CD4-positive, alpha-beta memory T cell (primary cell): ENCODE results near the gene EIF4H. TPM values are rescaled to one million over a fixed set of nuclear protein-coding genes. Genes with fewer than 3 reads are reported as not detected.

ENCODE experiments used
- CTCF ChIA-PET: fragments of 350-600 bp; sonication (Branson Sonifier 250); formaldehyde crosslinking; loops from one replicate; lab custom pipeline; 2021; ENCODE audit warnings: inconsistent platforms; ENCODE audit not compliant: partially characterized antibody; lab: Charles Lee
- POLR2A ChIA-PET: fragments of 350-600 bp; sonication (Branson Sonifier 250); formaldehyde crosslinking; loops from one replicate; lab custom pipeline; 2021; ENCODE audit not compliant: partially characterized antibody; lab: Charles Lee
- DNase-seq, 5 donors: peaks; one replicate each; pipeline versions ENCODE4 v3.0.0 to v3.0.0-alpha.2; 2020 to 2022; ENCODE audit warnings: mixed read lengths in 1 of 5
- H3K27ac ChIP-seq: one replicate; pipeline ENCODE4 v1.7.0; 2013; ENCODE audit warnings: low read depth, low read length
- H3K27me3 ChIP-seq: 2 replicates; pipeline ENCODE4 v1.7.0; 2013; ENCODE audit warnings: mild to moderate bottlenecking, low read length, moderate library complexity; ENCODE audit not compliant: insufficient read depth
- H3K36me3 ChIP-seq: 2 replicates; pipeline ENCODE4 v1.7.0; 2013; ENCODE audit warnings: mild to moderate bottlenecking, low read length, moderate library complexity; ENCODE audit not compliant: insufficient read depth
- H3K4me1 ChIP-seq: 2 replicates; pipeline ENCODE4 v1.7.0; 2013; ENCODE audit warnings: mild to moderate bottlenecking, low read length, moderate library complexity; ENCODE audit not compliant: insufficient read depth
- H3K4me3 ChIP-seq, 2 donors: one replicate each; pipeline ENCODE4 v1.7.0; 2013; ENCODE audit warnings: low read length in 2 of 2, mild to moderate bottlenecking in 1 of 2
- H3K9me3 ChIP-seq, 2 donors: one replicate each; pipeline ENCODE4 v1.7.0; 2013; ENCODE audit warnings: low read length in 2 of 2, control low read depth in 1 of 2; ENCODE audit not compliant: control insufficient read depth in 1 of 2
- H3K27ac Mint-ChIP-seq, 7 donors: one replicate each; pipeline ENCODE4 v1.8.0; 2020 to 2021; ENCODE audit warnings: mixed read lengths in 7 of 7, mild to moderate bottlenecking in 6 of 7, inconsistent platforms in 3 of 7, moderate library complexity in 3 of 7
- H3K27me3 Mint-ChIP-seq, 2 donors: one replicate each; pipeline ENCODE4 v1.8.0; 2020 to 2021; ENCODE audit warnings: mixed read lengths in 2 of 2
- H3K36me3 Mint-ChIP-seq, 2 donors: one replicate each; pipeline ENCODE4 v1.8.0; 2020 to 2021; ENCODE audit warnings: mixed read lengths in 2 of 2, inconsistent platforms in 1 of 2, mild to moderate bottlenecking in 1 of 2
- H3K4me1 Mint-ChIP-seq, 4 donors: one replicate each; pipeline ENCODE4 v1.8.0; 2020 to 2021; ENCODE audit warnings: mixed read lengths in 4 of 4, mild to moderate bottlenecking in 1 of 4
- H3K4me3 Mint-ChIP-seq, 8 donors: one replicate each; pipeline ENCODE4 v1.8.0; 2020 to 2021; ENCODE audit warnings: mixed read lengths in 8 of 8, mild to moderate bottlenecking in 7 of 8, moderate library complexity in 6 of 8, inconsistent platforms in 3 of 8
- H3K9me3 Mint-ChIP-seq, 8 donors: one replicate each; pipeline ENCODE4 v1.8.0; 2020 to 2021; ENCODE audit warnings: mixed read lengths in 8 of 8, mild to moderate bottlenecking in 5 of 8, inconsistent platforms in 3 of 8, moderate library complexity in 1 of 8
- intact Hi-C: fragments of 100-400 bp; cut with micrococcal nuclease; formaldehyde crosslinking; loops from one replicate; pipeline ENCODE4 v1.15.1; 2023
- polyA plus RNA-seq, 2 donors: library from polyadenylated mRNA; unstranded; fragments of 300-500 nt; fragmentation: Illumina TruSeq; gene quantifications; one replicate each; pipeline ENCODE4 v1.2.3, GENCODE V29; 2021
- total RNA-seq, 2 experiments: library from RNA; stranded (reverse); gene quantifications; one replicate each; pipeline ENCODE4 v1.2.3, GENCODE V29; 2021

Gene EIF4H
- total RNA-seq (100 to 1,000 TPM; 167 to 168 TPM), polyA plus RNA-seq (100 to 1,000 TPM; 225 to 316 TPM)

DNA sequence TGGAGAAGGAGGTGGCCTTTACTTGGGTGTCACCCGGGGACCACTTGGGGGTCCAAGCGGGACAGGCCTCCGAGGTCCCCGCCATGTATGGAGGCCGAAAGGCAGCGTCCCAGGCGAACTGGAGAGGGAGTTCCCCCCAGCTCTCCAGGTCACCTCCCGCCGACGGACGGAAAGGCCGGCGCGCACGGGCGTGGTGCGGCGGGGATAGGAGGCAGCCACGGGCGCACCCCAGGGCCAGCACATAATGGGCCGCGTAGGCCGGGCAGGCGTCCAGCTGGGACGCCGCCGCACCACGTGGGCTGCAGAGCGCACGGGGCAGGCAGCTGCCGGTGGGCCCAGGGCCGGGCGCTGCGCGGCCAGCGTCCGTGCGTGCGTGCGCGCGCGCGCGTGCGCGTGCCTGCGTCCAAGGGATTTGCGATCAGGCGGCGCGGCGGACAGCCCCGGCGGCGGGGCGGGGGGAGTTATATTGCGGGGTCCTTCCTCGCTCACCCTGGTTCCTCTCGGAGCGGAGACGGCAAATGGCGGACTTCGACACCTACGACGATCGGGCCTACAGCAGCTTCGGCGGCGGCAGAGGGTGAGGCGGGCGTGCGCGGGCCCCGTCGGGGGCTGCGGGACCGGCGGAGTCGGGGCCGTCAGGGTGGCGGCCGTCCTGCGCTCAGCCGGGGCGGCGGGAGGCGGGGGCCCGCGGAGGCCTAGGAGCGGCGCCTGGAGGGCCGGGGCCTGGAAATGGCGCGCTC, at the start of gene EIF4H:
Gene EIF4H, plus strand, starts transcription at position 491 of the 740 bp plus-strand sequence. Its CDS starts 28 bp downstream, at position 519.
- ChIA-PET CTCF (interaction anchor here (0.6 to 2.4 kb wide), 3 partner anchors 10 to 32 kb away, joined by 4 to 9 read pairs (median 5); no protein-coding TSS in a partner anchor), POLR2A (interaction anchor here (0.6 to 2.9 kb wide), 14 partner anchors 10 to 484 kb away, joined by 3 to 30 read pairs (median 4); partner anchors contain the start of genes GTF2I, LIMK1 and RFC2)
- H3K36me3 Mint-ChIP-seq: peaks cover 9 to 22% of the 10 kb centered on the region in 2 donors
- Histone ChIP-seq H3K9me3 (no peaks in the 10 kb centered on the region), H3K4me1 (peaks cover 48% of the 10 kb centered on the region), H3K36me3 (no peaks in the 10 kb centered on the region), H3K27ac (peak within 1 kb of the TSS; percentile 91), H3K27me3 (no peaks in the 10 kb centered on the region), H3K4me3 (peak within 1 kb of the TSS; percentile 87 to 89)
- DNase-seq: peak; percentile 93 to 95 (median 93)
- intact Hi-C loops: loop anchor here (1.0 to 2.0 kb wide), 4 partner anchors 80 to 115 kb away; partner anchors contain the start of genes CLIP2, LIMK1 and RFC2
- no peaks in the 10 kb centered on the region for H3K27me3 Mint-ChIP-seq
- peak within 1 kb of the TSS; percentile 88 to 94 (median 92) for H3K4me3 Mint-ChIP-seq
- H3K4me1 Mint-ChIP-seq: peaks cover 34 to 57% (median 44%) of the 10 kb centered on the region in 4 donors
- peak within 1 kb of the TSS; percentile 90 to 97 (median 96) for H3K27ac Mint-ChIP-seq
- H3K9me3 Mint-ChIP-seq: peaks cover 0 to 2% (median 0%) of the 10 kb centered on the region in 8 donors

DNA sequence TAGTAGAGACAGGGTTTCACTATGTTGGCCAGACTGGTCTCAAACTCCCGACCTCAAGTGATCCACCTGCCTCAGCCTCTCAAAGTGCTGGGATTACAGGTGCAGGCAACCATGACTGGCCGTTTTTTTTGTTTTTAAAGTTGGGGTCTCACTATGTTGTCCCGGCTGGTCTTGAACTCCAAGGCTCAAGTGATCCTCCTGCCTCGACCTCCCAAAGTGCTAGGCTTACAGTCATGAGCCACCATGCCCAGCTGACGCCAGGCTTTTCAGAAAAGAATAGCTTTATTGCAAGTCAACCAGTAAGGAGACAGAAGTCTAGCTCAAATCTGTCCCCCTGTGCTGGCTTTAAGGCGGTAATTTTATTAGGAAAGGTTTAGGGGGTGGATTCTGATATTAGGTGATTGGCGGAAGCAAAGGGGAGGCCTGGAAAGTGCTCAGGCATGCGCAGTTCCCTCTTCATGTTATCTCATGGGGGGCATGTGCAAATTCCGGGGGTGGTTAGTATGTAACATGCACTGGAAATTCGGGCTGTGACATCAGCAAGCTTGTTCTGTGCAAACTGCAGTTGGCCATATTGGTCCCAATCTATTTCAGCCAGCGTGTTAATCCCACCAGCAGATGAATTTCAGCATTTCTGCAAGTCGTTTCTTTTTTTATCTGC, 47.8 kb upstream of the EIF4H start:
- Histone ChIP-seq H3K27ac (no peak overlapping the region), H3K9me3 (no peaks in the 10 kb centered on the region), H3K27me3 (no peaks in the 10 kb centered on the region), H3K4me1 (no peaks in the 10 kb centered on the region), H3K4me3 (no peak overlapping the region), H3K36me3 (no peaks in the 10 kb centered on the region)
- CTCF ChIA-PET: no interaction called here
- H3K4me1 Mint-ChIP-seq: no peaks in the 10 kb centered on the region
- DNase-seq: no peak
- H3K4me3 Mint-ChIP-seq: no peak overlapping the region
- H3K36me3 Mint-ChIP-seq: peaks cover 2 to 9% of the 10 kb centered on the region in 2 donors
- no peaks in the 10 kb centered on the region for H3K9me3 Mint-ChIP-seq
- no peaks in the 10 kb centered on the region for H3K27me3 Mint-ChIP-seq
- intact Hi-C loops: no loop called here
- H3K27ac Mint-ChIP-seq: no peak overlapping the region
- POLR2A ChIA-PET: no interaction called here

GRCh38 chr7:74129887-74130286, 44.3 kb upstream of the EIF4H start:
- Mint-ChIP-seq H3K4me1 (no peaks in the 10 kb centered on the region), H3K27me3 (peaks cover 0 to 2% of the 10 kb centered on the region in 2 donors), H3K36me3 (no peaks in the 10 kb centered on the region), H3K9me3 (no peaks in the 10 kb centered on the region), H3K27ac (no peak overlapping the region), H3K4me3 (no peak overlapping the region)
- CTCF ChIA-PET: no interaction called here
- Histone ChIP-seq H3K4me1 (no peaks in the 10 kb centered on the region), H3K9me3 (no peaks in the 10 kb centered on the region), H3K27me3 (no peaks in the 10 kb centered on the region), H3K36me3 (no peaks in the 10 kb centered on the region), H3K27ac (no peak overlapping the region), H3K4me3 (no peak overlapping the region)
- no peak for DNase-seq
- POLR2A ChIA-PET: no interaction called here
- intact Hi-C loops: no loop called here

DNA sequence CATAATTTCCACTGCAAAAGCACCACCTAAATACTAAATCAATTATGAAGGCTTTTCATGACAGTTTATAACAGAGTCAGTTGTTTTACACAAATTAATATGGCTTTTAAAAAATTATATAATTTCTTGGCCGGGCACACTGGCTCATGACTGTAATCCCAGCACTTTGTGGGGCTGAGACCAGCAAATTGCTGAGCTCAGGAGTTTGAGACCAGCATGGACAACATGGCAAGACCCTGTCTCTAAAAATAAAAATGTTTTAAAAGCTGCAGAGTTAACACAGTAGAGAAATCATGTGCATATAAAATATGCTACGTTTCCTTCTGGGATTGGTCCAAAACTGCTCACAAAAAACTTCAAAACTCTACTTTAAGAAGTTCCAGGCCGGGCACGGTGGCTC, 43.6 kb upstream of the EIF4H start:
- Mint-ChIP-seq H3K27me3 (peaks cover 0 to 2% of the 10 kb centered on the region in 2 donors), H3K4me3 (no peak overlapping the region), H3K9me3 (no peaks in the 10 kb centered on the region), H3K4me1 (no peaks in the 10 kb centered on the region), H3K27ac (no peak overlapping the region), H3K36me3 (no peaks in the 10 kb centered on the region)
- H3K4me3 ChIP-seq: no peak overlapping the region
- H3K27me3 ChIP-seq: no peaks in the 10 kb centered on the region
- ChIA-PET POLR2A (no interaction called here), CTCF (no interaction called here)
- H3K4me1 ChIP-seq: no peaks in the 10 kb centered on the region
- no peak overlapping the region for H3K27ac ChIP-seq
- intact Hi-C loops: no loop called here
- H3K9me3 ChIP-seq: no peaks in the 10 kb centered on the region
- no peak for DNase-seq
- no peaks in the 10 kb centered on the region for H3K36me3 ChIP-seq

- no peak overlapping the region for H3K27ac ChIP-seq
- H3K4me1 ChIP-seq: no peaks in the 10 kb centered on the region
- H3K4me3 Mint-ChIP-seq: no peak overlapping the region
- peaks cover 0 to 2% of the 10 kb centered on the region in 2 donors for H3K27me3 Mint-ChIP-seq
- intact Hi-C loops: no loop called here
- no peaks in the 10 kb centered on the region for H3K27me3 ChIP-seq
- H3K36me3 ChIP-seq: no peaks in the 10 kb centered on the region
- H3K9me3 ChIP-seq: no peaks in the 10 kb centered on the region
- no peaks in the 10 kb centered on the region for H3K4me1 Mint-ChIP-seq
- no peak overlapping the region for H3K27ac Mint-ChIP-seq
- no peak overlapping the region for H3K4me3 ChIP-seq
- POLR2A ChIA-PET: no interaction called here
- no peaks in the 10 kb centered on the region for H3K9me3 Mint-ChIP-seq
- no peaks in the 10 kb centered on the region for H3K36me3 Mint-ChIP-seq
- CTCF ChIA-PET: no interaction called here
- DNase-seq: no peak
Observed at GRCh38 chr7:74134117-74134620, 40.0 kb upstream of the EIF4H start.

DNA sequence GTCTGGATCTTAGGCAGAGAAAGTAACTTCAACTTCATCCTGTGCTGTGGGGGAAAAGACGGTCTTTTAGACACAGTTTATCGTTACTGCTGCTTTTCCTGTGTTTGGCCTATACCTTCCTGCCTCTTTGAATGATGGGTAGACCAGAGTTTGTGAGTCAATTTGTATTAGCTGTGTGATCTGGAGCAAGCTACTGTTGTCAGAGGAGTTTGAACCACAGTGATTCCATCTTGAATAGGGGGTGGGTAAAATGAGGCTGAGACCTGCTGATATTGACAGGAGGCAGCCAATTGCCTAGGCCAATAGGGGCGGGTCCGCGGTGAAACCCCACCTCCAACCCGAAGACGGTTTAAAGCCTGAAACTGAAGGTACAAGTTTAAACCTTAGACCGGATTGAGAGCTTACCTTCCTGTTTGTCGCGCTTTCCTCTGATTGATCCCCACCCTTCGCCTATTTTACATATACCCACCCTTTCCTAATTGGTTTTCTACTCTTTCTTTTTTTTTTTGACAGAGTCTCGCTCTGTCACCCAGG, 35.8 kb upstream of the EIF4H start:
- Histone ChIP-seq H3K9me3 (no peaks in the 10 kb centered on the region), H3K4me1 (no peaks in the 10 kb centered on the region), H3K27me3 (no peaks in the 10 kb centered on the region), H3K27ac (no peak overlapping the region), H3K4me3 (no peak overlapping the region), H3K36me3 (no peaks in the 10 kb centered on the region)
- peak in 2 of 5 donors; percentile 31 to 33 for DNase-seq
- intact Hi-C loops: no loop called here
- Mint-ChIP-seq H3K27me3 (no peaks in the 10 kb centered on the region), H3K4me3 (no peak overlapping the region), H3K27ac (peak overlapping the region in 1 of 7 donors; percentile 83), H3K9me3 (no peaks in the 10 kb centered on the region), H3K36me3 (no peaks in the 10 kb centered on the region), H3K4me1 (peaks cover 0 to 3% (median 0%) of the 10 kb centered on the region in 4 donors)
- ChIA-PET CTCF (no interaction called here), POLR2A (interaction anchor here (0.6 to 0.7 kb wide), 2 partner anchors 45 to 185 kb away, joined by 3 to 6 read pairs; no protein-coding TSS in a partner anchor)
